ENCODE results near the gene TBCC. TPM values are rescaled to one million over a fixed set of nuclear protein-coding genes. Genes with fewer than 3 reads are reported as not detected.

TBCC gene
- total and polyA plus RNA-seq, 2 of the 13 experiments (the other 11 are each of a cell fraction or from before 2014, with no cell fraction given): 14.8 to 36.1 TPM

- no peak overlapping the region for H2AFZ ChIP-seq (ENCODE audit: low read length)
- WGBS (ENCODE audit: low lambda C conversion rate): 16% methylated on average over 8 of the region's 8 CpGs
- no peak overlapping the region for H3K4me3 ChIP-seq (replicated peaks in 1 of 3; ENCODE audit: insufficient read depth in 1 of 3, low read depth in 2 of 3, low read length in 3 of 3)
- TF ChIP-seq ZKSCAN8 (CRISPR knock-in tag; IDR thresholded peaks at IDR 0.05; ENCODE audit: borderline replicate concordance) (peak; percentile 94), KDM6A (CRISPR knock-in tag; IDR thresholded peaks at IDR 0.05; ENCODE audit: low read depth) (no peak), ZNF274 (CRISPR knock-in tag; IDR thresholded peaks at IDR 0.05) (no peak), FOSL2 (CRISPR knock-in tag; IDR thresholded peaks at IDR 0.05) (0 out of 2 replicates have a peak, but pooled peaks have one; percentile 14), ZBTB7B (CRISPR knock-in tag; IDR thresholded peaks at IDR 0.05) (no peak)
- no TSS peak for BruUV-seq (replicated peaks)
- H3K79me2 ChIP-seq (ENCODE audit: insufficient read depth, low read length): no peaks in the 10 kb centered on the region
- POLR2A ChIA-PET: no interaction called here
- no peaks in the 10 kb centered on the region; a peak in 2 of 5 replicates for H3K27me3 ChIP-seq (ENCODE audit: control insufficient read depth in 1 of 2, insufficient read depth in 2 of 2, low read length in 2 of 2)
- H3K4me1 ChIP-seq (ENCODE audit: insufficient read depth, low read length): no peaks in the 10 kb centered on the region
- no peak overlapping the region for H3K9ac ChIP-seq (ENCODE audit: insufficient read depth, low read depth, low read length)
- no peak overlapping the region for H3K27ac ChIP-seq (ENCODE audit: extremely low read length, insufficient read depth, low read length)
- H3K36me3 ChIP-seq (replicated peaks in 1 of 2; ENCODE audit: control insufficient read depth in 1 of 2, insufficient read depth in 2 of 2, low read length in 2 of 2): no peaks in the 10 kb centered on the region
- CTCF ChIA-PET (ENCODE audit: low intra/inter-chr PET ratio, low total read pairs): no interaction called here
- H4K20me1 ChIP-seq (ENCODE audit: insufficient read depth, low read length): no peaks in the 10 kb centered on the region
- FAIRE-seq (no peak), ATAC-seq (peak; percentile 61), DNase-seq (ENCODE audit: low spot score) (no peak)
- no peaks in the 10 kb centered on the region for H3K9me3 ChIP-seq (ENCODE audit: low read length)
- in situ Hi-C loops (cut with HindIII; ENCODE audit: extremely low pct_ligation_motif_present, low pct_unique_long_range_greater_than_20kb): no loop called here
- intact Hi-C loops (cut with micrococcal nuclease; ENCODE audit: unreplicated experiment): no loop called here
- no peak overlapping the region for H3K4me2 ChIP-seq (ENCODE audit: low read depth, low read length)
Observed at GRCh38 chr6:42720739-42721138, 25.2 kb downstream of the TBCC start.

GRCh38 chr6:42715871-42716270 is 30.0 kb downstream of the TBCC start:
- POLR2A ChIA-PET: interaction anchor here (1.8 kb wide), 1 partner anchor 30 kb away, joined by 6 read pairs; the partner anchor contains the start of gene TBCC
- BruUV-seq (replicated peaks): no TSS peak
- Histone ChIP-seq H4K20me1 (ENCODE audit: insufficient read depth, low read length) (no peaks in the 10 kb centered on the region), H3K9ac (ENCODE audit: insufficient read depth, low read depth, low read length) (no peak overlapping the region), H3K27me3 (ENCODE audit: control insufficient read depth in 1 of 2, insufficient read depth in 2 of 2, low read length in 2 of 2) (peaks cover 0 to 10% of the 10 kb centered on the region in 2 experiments; a peak in 3 of 5 replicates), H3K4me1 (ENCODE audit: insufficient read depth, low read length) (no peaks in the 10 kb centered on the region), H3K4me3 (replicated peaks in 1 of 3; ENCODE audit: insufficient read depth in 1 of 3, low read depth in 2 of 3, low read length in 3 of 3) (no peak overlapping the region), H3K9me3 (ENCODE audit: low read length) (peaks cover 9% of the 10 kb centered on the region), H2AFZ (ENCODE audit: low read length) (no peak overlapping the region), H3K4me2 (ENCODE audit: low read depth, low read length) (no peak overlapping the region), H3K79me2 (ENCODE audit: insufficient read depth, low read length) (no peaks in the 10 kb centered on the region), H3K36me3 (replicated peaks in 1 of 2; ENCODE audit: control insufficient read depth in 1 of 2, insufficient read depth in 2 of 2, low read length in 2 of 2) (no peaks in the 10 kb centered on the region), H3K27ac (ENCODE audit: extremely low read length, insufficient read depth, low read length) (no peak overlapping the region)
- WGBS (ENCODE audit: low lambda C conversion rate): 49% methylated on average over 4 of the region's 4 CpGs
- in situ Hi-C loops (cut with HindIII; ENCODE audit: extremely low pct_ligation_motif_present, low pct_unique_long_range_greater_than_20kb) (no loop called here), intact Hi-C loops (cut with micrococcal nuclease; ENCODE audit: unreplicated experiment) (no loop called here)
- ATAC-seq (peak; percentile 18; the same call in 1 of the 3 replicates), FAIRE-seq (no peak), DNase-seq (ENCODE audit: low spot score) (no peak)
- CTCF ChIA-PET (ENCODE audit: low intra/inter-chr PET ratio, low total read pairs): no interaction called here
- TF ChIP-seq, protein P1, sequence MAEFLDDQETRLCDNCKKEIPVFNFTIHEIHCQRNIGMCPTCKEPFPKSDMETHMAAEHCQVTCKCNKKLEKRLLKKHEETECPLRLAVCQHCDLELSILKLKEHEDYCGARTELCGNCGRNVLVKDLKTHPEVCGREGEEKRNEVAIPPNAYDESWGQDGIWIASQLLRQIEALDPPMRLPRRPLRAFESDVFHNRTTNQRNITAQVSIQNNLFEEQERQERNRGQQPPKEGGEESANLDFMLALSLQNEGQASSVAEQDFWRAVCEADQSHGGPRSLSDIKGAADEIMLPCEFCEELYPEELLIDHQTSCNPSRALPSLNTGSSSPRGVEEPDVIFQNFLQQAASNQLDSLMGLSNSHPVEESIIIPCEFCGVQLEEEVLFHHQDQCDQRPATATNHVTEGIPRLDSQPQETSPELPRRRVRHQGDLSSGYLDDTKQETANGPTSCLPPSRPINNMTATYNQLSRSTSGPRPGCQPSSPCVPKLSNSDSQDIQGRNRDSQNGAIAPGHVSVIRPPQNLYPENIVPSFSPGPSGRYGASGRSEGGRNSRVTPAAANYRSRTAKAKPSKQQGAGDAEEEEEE (CRISPR knock-in tag; IDR thresholded peaks at IDR 0.05; ENCODE audit: borderline replicate concordance): no peak
- TF ChIP-seq CENPX (CRISPR knock-in tag; IDR thresholded peaks at IDR 0.05): no peak
- TF ChIP-seq PAF1 (CRISPR knock-in tag; IDR thresholded peaks at IDR 0.05): no peak
- no peak for TF ChIP-seq CCAR2 (optimal IDR thresholded peaks at IDR 0.05; ENCODE audit: low read depth, low read length)
- TF ChIP-seq DMAP1 (CRISPR knock-in tag; IDR thresholded peaks at IDR 0.05): no peak
- TF ChIP-seq RXRB (CRISPR knock-in tag; IDR thresholded peaks at IDR 0.05; ENCODE audit: borderline replicate concordance): no peak
- no peak for TF ChIP-seq GABPB1 (CRISPR knock-in tag; IDR thresholded peaks at IDR 0.05)
- TF ChIP-seq NFRKB (IDR thresholded peaks at IDR 0.05): no peak
- TF ChIP-seq ZSCAN25 (CRISPR knock-in tag; IDR thresholded peaks at IDR 0.05): no peak
- TF ChIP-seq, protein P2, sequence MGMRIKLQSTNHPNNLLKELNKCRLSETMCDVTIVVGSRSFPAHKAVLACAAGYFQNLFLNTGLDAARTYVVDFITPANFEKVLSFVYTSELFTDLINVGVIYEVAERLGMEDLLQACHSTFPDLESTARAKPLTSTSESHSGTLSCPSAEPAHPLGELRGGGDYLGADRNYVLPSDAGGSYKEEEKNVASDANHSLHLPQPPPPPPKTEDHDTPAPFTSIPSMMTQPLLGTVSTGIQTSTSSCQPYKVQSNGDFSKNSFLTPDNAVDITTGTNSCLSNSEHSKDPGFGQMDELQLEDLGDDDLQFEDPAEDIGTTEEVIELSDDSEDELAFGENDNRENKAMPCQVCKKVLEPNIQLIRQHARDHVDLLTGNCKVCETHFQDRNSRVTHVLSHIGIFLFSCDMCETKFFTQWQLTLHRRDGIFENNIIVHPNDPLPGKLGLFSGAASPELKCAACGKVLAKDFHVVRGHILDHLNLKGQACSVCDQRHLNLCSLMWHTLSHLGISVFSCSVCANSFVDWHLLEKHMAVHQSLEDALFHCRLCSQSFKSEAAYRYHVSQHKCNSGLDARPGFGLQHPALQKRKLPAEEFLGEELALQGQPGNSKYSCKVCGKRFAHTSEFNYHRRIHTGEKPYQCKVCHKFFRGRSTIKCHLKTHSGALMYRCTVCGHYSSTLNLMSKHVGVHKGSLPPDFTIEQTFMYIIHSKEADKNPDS (CRISPR knock-in tag; IDR thresholded peaks at IDR 0.05): no peak
- TF ChIP-seq, protein P3, sequence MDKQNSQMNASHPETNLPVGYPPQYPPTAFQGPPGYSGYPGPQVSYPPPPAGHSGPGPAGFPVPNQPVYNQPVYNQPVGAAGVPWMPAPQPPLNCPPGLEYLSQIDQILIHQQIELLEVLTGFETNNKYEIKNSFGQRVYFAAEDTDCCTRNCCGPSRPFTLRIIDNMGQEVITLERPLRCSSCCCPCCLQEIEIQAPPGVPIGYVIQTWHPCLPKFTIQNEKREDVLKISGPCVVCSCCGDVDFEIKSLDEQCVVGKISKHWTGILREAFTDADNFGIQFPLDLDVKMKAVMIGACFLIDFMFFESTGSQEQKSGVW (CRISPR knock-in tag; IDR thresholded peaks at IDR 0.05; ENCODE audit: borderline replicate concordance): no peak
